Measurements from ENCODE around the gene NFIB.

NFIB gene

DNA sequence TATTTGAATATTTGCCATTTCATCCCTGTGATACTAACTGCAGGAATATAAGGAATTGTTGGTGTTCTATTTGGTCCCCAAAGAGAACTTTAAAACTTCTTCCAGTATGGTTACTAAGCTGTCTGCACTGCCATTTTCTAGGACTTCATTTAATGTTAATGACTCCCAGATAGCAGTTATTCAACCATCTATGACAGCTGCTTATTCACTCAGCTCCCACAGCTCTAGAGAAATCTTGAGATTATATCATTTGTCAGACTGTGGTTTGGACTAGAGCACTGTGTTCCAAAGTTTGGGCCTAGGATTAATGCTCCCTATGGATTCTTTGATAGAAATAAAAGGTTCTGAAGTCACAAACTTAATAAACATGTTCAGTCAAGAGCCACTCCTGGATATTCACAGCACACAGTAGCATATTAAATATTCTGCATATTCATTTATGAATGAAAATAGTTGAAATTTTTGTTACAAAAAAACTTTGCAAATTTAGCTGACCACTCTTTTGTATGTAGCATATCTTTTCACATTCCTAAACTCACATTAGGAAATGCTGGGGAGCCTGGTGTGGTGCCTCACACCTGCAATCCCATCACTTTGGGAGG is 173.7 kb downstream of the NFIB start:
- TF ChIP-seq, protein P1, sequence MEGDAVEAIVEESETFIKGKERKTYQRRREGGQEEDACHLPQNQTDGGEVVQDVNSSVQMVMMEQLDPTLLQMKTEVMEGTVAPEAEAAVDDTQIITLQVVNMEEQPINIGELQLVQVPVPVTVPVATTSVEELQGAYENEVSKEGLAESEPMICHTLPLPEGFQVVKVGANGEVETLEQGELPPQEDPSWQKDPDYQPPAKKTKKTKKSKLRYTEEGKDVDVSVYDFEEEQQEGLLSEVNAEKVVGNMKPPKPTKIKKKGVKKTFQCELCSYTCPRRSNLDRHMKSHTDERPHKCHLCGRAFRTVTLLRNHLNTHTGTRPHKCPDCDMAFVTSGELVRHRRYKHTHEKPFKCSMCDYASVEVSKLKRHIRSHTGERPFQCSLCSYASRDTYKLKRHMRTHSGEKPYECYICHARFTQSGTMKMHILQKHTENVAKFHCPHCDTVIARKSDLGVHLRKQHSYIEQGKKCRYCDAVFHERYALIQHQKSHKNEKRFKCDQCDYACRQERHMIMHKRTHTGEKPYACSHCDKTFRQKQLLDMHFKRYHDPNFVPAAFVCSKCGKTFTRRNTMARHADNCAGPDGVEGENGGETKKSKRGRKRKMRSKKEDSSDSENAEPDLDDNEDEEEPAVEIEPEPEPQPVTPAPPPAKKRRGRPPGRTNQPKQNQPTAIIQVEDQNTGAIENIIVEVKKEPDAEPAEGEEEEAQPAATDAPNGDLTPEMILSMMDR (IDR thresholded peaks at IDR 0.05; ENCODE audit: insufficient read depth, low read length, missing control alignments): no peak
- no peak for DNase-seq (ENCODE audit: low read depth, low spot score)

DNA sequence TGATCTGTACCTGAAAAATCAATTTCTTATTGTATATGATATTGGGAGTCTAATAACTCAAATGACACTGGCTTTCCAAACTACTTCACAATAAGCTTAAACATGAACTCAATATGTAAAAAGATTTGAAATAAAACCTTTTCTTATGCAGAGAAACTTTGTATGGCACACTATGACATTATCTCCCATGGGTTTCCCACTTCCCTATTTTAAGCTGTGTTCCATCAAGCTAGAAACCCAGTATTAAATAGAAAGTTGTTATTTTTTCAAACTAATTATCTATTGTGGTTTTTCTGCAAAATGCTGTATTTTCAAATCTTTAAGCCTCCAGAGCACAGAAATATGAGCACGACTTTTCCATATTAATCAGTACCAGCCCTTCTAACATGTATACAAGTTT is 174.7 kb downstream of the NFIB start:
- no peak for DNase-seq (ENCODE audit: low read depth, low spot score)
- TF ChIP-seq, protein P1 (IDR thresholded peaks at IDR 0.05; ENCODE audit: insufficient read depth, low read length, missing control alignments): no peak
- H3K4me3 ChIP-seq (ENCODE audit: low read depth, low read length): no peak overlapping the region
- POLR2A ChIA-PET: interaction anchor here (0.5 kb wide), 1 partner anchor 127 kb away, joined by 3 read pairs; no protein-coding TSS in a partner anchor
- CTCF ChIA-PET: no interaction called here

More for the DNA sequence above, 173.7 kb downstream of the NFIB start:
- ChIA-PET POLR2A (no interaction called here), CTCF (no interaction called here)
- H3K4me3 ChIP-seq (ENCODE audit: low read depth, low read length): no peak overlapping the region

DNA sequence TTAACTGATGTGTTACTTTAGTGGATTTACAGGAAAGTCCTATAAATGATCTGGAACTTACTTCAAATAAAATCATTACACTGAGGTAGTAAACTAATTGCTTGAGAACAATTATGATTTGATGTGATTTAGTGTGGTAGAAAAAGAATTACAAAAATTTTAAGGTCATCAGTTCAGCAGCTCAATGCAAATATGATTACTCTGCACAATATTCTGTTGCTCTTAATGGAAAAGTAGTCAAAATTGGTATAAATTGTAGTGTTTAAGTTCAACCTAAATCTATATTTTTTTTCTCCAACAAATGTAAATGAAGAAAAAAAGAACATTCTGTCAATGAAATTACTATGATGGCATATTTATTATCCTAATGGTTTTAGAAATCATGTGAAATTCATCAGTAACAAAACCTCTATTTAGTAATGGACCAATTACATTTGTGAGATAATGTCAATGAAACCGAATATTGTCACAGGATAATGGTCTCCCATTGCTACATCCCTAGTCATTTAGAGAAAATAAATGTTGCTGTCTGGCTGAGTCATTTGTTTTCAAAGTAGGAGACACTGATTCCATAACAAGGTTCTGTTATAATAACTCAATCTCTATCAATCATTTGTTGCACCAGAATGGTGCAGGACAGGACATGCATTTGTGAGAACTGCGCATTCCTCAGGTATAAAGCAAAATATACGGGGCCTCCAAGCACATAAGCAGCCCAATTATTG is 177.1 kb downstream of the NFIB start:
- no peak for DNase-seq (ENCODE audit: low read depth, low spot score)
- H3K4me3 ChIP-seq (ENCODE audit: low read depth, low read length): no peak overlapping the region
- POLR2A ChIA-PET: no interaction called here
- CTCF ChIA-PET: no interaction called here
- TF ChIP-seq, protein P1 (IDR thresholded peaks at IDR 0.05; ENCODE audit: insufficient read depth, low read length, missing control alignments): no peak

DNA sequence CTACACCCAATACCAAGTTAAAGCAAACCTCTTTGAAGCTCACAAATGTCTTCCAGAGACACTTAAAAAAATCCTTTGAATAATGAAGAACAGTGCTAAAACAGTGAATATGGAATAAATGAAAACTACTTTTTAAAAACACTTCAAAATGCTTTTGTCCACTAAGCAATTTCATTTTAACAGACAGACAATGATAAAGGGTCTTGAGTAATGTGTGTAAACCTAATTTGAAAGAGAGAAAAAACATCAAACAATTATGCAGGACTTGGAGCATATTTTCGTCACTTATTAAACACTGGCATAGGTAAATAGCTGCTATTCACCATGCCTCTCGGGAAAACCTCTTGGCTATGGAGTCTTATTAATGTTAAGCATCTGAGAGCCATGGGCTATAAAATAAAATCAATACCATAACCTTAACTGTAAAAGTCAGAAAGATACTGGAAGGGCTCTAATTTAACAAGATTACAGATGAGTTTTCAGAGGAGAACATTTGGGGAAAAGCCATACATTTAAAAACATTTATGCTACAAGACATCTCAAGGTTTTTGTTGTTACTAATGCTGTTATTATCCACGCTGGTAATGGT is 177.8 kb downstream of the NFIB start:
- ChIA-PET CTCF (no interaction called here), POLR2A (no interaction called here)
- no peak for DNase-seq (ENCODE audit: low read depth, low spot score)
- no peak overlapping the region for H3K4me3 ChIP-seq (ENCODE audit: low read depth, low read length)
- TF ChIP-seq, protein P1 (IDR thresholded peaks at IDR 0.05; ENCODE audit: insufficient read depth, low read length, missing control alignments): no peak

DNA sequence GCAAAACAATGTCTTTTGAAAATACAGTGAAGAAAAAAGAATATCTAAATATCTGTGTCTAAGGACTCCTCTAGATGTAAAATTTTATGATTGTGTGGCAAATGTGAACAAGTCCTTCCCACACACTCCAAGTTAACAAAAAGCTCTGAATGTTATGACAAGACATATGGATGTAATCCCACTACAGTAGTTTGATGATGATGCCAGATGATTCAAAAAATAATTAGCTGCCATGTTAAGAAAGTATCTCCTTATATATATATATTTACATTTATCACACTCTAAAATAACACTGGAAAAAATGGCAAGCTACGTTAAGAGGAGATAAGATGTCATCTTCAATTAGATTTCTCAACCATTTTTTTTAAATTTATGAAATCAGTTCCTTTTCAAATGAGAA is 178.5 kb downstream of the NFIB start:
- H3K4me3 ChIP-seq (ENCODE audit: low read depth, low read length): no peak overlapping the region
- DNase-seq (ENCODE audit: low read depth, low spot score): no peak
- TF ChIP-seq, protein P1 (IDR thresholded peaks at IDR 0.05; ENCODE audit: insufficient read depth, low read length, missing control alignments): no peak
- POLR2A ChIA-PET: no interaction called here
- CTCF ChIA-PET: no interaction called here

DNA sequence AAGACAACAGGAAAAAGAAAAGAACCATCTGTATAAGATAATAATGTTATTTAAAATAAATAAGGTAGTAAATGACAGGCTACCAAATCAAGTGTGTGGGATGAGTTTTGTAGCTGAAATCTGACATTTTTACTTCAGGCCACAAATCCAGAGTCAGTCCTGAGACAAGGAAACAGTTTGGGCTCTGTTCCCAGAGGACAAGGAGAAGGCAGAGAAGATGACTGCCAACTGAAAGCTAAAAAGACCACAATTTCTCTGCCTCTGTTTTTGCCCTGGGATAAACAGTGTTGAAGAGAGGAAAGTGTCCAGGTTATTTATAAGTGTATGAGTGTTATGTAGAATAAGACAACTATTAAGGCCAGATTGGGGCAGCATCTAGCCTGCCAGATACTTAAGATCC is 180.5 kb downstream of the NFIB start:
- TF ChIP-seq, protein P1 (IDR thresholded peaks at IDR 0.05; ENCODE audit: insufficient read depth, low read length, missing control alignments): no peak
- ChIA-PET POLR2A (no interaction called here), CTCF (no interaction called here)
- DNase-seq (ENCODE audit: low read depth, low spot score): no peak
- H3K4me3 ChIP-seq (ENCODE audit: low read depth, low read length): no peak overlapping the region

All from AG04449 (cell line).